Choroid plexus epithelial cell (primary cell): ENCODE results near the gene BTBD2.

Experiments used
- DNase-seq: peaks from one replicate; pipeline ENCODE4 v3.0.0-alpha.2; 2010; ENCODE audit warnings: low read depth
- H3K4me3 ChIP-seq: 2 replicates; pipeline ENCODE4 v1.5.1; 2011; ENCODE audit warnings: low read depth, mild to moderate bottlenecking, control low read depth, low read length, moderate library complexity
- TF ChIP-seq, protein P1 (sequence below): conservative IDR thresholded peaks from 2 replicates; pipeline ENCODE4 v1.5.1; 2011; ENCODE audit warnings: low read depth, mild to moderate bottlenecking, control low read depth, inconsistent platforms, low read length, moderate library complexity

BTBD2 gene

GRCh38 chr19:2056837-2057192, 41.3 kb upstream of the BTBD2 start:
- no peak for DNase-seq
- TF ChIP-seq, protein P1, sequence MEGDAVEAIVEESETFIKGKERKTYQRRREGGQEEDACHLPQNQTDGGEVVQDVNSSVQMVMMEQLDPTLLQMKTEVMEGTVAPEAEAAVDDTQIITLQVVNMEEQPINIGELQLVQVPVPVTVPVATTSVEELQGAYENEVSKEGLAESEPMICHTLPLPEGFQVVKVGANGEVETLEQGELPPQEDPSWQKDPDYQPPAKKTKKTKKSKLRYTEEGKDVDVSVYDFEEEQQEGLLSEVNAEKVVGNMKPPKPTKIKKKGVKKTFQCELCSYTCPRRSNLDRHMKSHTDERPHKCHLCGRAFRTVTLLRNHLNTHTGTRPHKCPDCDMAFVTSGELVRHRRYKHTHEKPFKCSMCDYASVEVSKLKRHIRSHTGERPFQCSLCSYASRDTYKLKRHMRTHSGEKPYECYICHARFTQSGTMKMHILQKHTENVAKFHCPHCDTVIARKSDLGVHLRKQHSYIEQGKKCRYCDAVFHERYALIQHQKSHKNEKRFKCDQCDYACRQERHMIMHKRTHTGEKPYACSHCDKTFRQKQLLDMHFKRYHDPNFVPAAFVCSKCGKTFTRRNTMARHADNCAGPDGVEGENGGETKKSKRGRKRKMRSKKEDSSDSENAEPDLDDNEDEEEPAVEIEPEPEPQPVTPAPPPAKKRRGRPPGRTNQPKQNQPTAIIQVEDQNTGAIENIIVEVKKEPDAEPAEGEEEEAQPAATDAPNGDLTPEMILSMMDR, result no peak
- H3K4me3 ChIP-seq, result no peak overlapping the region

DNA sequence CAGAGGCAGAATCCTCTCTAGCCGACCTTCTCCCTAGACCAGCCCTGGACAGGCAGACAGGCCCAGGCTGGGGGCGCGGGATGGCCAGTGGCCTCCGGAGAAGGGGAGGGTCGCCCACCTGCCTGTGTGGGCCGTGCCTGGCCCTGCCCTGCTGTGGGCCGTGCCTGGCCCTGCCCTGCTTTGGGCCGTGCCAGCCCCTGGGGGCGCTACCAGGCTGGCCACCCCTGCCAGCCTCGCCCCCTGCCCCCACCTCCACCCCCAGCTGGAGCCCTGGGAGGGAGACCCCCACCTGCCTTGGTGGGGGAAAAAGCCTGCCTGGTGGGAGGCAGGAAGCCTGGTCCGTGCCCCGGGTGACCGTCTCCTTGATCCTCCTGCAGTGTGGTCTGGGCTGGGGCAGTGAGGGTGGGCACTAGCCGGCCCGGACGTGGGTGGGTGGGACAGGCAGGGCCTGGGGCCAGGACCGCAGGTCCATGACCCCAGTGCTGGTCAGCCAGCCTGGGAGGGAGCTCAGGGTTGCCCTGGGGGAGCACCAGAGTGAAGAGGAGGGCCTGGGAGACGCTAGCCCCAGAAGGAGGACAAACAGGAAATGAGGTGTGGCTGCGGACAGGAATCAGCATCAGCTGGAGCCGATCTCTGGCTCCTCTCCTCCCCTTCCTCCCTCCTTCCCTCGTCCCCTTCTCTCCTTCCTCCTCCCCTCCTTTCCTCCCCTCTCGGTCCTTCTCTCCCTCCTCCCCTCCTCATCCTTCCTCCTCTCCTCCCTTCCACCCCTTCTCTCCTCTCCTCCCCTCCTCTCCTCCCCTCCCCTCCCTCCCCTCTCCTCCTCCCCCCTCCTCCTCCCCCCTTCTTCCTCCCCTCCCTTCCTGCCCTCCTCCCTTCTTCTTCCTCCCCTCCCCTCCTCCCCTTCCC, 40.7 kb upstream of the BTBD2 start:
- TF ChIP-seq, protein P1, result no peak
- peak overlapping the region; percentile 28 for H3K4me3 ChIP-seq
- DNase-seq, result peak; percentile 74

- no peak overlapping the region for H3K4me3 ChIP-seq
- TF ChIP-seq, protein P1, result no peak
- no peak for DNase-seq
Measured at GRCh38 chr19:2054763-2055162, 39.2 kb upstream of the BTBD2 start.

GRCh38 chr19:2053601-2054389, 38.3 kb upstream of the BTBD2 start:
- TF ChIP-seq, protein P1, result no peak
- H3K4me3 ChIP-seq, result no peak overlapping the region
- peak; percentile 86 for DNase-seq

GRCh38 chr19:2051773-2052704, 36.5 kb upstream of the BTBD2 start:
- no peak overlapping the region for H3K4me3 ChIP-seq
- no peak for DNase-seq
- TF ChIP-seq, protein P1, result no peak

GRCh38 chr19:2050991-2051772, 35.7 kb upstream of the BTBD2 start, which contains the start of gene MKNK2:
MKNK2 (minus strand) TSS chr19:2051244; CDS start chr19:2050851, 393 bp downstream.
- peak; percentile 89 for DNase-seq
- TF ChIP-seq, protein P1, result peak; percentile 45
- peak within 1 kb of the TSS; percentile 91 for H3K4me3 ChIP-seq
